Daoy (cell line): ENCODE data around the gene OR7A5. TPM values are rescaled to one million over a fixed set of nuclear protein-coding genes. Genes with fewer than 3 reads are reported as not detected.
"Not testable (repeated sequence)": the region's sequence is repeated elsewhere in the genome, so short reads cannot be mapped to it uniquely, and the experiment has no call there.

ENCODE experiments used
- DNase-seq: peaks from one replicate; pipeline ENCODE4 v3.0.0-alpha.2; 2015; ENCODE audit warnings: low read depth
- total RNA-seq: library from RNA; depleted of rRNA; stranded (reverse); fragments of >200 nt; shearing (Covaris generic); gene quantifications from 2 replicates; pipeline ENCODE4 v1.2.3, GENCODE V29; 2014; rRNA removed

Gene OR7A5
- total RNA-seq = not detected in 2 replicates

DNA sequence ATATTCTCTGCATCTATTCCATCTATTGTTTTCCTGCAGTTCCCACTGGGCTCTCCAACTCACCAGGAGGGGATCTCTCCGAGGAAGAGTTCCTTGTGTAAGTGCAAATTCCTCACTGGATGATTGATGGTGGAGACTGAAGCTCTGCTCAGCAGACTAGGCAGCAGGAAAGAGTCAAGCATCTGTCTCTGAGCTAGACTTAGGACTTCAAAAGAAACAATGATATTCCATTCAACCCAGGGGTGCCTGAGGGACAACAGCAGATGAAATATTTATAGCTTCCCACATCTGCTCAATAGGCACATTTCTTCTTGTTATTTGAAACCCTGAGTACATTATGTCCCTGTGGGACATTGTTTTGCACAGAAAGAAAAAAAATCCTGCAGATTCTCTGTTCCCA, at the start of gene OR7A5, which contains the start of gene OR7C1:
TSS of gene OR7A5 (minus strand) at position 175 of the 400 bp plus-strand sequence. CDS start 6,944 bp downstream, outside the sequence.
TSS of gene OR7C1 (minus strand) at position 175 of the 400 bp plus-strand sequence. CDS start 35,049 bp downstream, outside the sequence.
- DNase-seq = no peak

DNA sequence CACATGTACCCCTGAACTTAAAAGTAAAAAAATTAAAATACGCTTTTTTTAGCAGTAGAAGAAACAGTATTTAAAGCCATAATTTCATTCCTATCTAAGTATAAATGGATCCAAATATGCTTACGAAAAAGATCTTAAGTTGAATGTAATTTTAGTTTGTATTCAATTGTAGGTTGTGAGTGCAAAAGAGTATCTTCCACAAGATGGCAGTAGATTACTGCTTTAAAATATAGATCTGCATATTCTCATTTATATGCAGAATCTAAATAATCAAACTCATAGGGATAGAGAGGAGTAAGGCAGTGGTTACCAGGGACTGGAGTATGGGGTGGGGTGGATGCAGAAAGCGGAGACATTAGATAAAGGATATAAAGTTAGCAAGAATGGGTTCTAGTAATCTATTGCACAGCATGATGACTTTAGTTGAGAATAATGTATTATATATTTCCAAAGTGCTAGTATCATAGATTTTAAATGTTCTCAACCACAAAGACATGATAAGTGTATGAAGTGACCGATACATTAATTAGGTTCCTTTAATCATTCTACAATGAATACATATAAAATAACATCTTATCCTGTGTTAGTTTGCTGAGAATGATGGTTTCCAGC, 36.7 kb upstream of the OR7A5 start:
- DNase-seq = no peak

DNA sequence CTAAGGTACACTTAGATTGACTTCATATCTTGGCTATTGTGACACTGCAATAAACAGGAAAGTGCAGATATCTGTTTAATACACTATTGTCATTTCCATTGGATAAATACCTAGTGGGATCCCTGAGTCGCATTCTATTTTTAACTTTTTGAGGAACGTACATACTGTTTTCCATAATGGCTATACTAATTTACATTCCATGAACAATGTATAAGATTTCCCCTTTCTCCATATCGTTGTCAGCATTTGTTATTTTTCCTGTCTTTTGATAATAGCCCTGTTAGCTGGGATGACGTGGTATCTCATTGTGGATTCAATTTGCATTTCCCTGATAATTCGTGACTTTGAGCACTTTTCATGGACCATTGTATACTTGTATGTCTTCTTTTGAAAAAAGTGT, 33.5 kb upstream of the OR7A5 start:
- no peak for DNase-seq

DNA sequence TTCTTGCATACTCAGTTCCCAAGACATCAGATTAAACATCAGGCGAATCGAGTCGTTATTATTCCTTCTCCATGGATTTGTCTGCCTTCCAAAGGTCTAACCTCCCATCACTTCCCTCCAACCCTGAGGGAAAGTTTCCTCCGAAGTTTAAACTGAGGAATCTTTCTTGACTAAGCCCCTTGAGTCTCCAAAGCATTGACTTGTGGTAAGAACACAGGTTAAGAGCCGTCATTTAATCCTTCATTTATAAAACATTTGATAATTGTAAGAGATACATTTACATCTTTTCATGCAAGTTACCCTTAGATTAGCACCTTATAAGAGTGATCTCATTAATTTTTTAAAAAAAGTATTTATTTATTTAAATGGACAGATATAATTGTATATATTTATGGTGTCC, 13.8 kb upstream of the OR7A5 start, which contains the start of gene OR7A10:
TSS of gene OR7A10 (minus strand) at position 101 of the 400 bp plus-strand sequence. CDS start 7,045 bp downstream, outside the sequence.
- no peak for DNase-seq

DNA sequence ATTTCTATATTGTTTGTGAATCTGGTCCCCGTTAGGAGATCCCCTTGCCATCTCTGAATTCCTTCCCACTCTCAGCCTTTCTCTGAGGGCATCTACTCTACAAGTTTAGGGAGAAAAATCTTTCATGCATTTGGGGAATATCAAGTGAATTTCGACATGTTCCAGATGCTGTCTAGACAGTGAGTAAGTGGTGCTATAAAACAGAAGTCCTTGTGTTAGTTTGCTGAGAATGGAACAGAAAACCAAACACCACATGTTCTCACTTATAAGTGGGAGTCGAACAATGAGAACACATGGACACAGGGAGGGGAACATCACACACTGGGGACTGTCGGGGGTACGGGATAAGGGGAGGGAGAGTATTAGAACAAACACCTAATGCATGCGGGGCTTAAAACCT, 8.6 kb upstream of the OR7A5 start:
- no peak for DNase-seq

DNA sequence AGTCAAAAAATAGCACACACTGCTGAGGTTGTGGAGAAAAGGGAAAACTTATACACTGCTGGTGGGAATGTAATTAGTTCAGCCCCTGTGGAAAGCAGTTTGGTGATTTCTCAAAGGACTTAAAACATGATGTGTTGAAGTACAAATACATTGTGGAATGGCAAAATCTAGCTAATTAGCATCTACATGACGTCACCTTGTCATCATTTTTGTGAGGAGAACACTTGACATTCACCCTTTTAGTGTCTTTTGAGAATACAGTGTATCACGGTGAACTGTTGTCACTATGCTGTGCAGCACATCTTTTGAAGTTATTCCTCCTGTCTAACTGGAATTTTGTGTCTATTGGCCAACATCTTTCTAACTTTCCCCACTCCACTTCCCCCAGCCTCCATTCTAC, 8.2 kb upstream of the OR7A5 start:
- DNase-seq = no peak

DNA sequence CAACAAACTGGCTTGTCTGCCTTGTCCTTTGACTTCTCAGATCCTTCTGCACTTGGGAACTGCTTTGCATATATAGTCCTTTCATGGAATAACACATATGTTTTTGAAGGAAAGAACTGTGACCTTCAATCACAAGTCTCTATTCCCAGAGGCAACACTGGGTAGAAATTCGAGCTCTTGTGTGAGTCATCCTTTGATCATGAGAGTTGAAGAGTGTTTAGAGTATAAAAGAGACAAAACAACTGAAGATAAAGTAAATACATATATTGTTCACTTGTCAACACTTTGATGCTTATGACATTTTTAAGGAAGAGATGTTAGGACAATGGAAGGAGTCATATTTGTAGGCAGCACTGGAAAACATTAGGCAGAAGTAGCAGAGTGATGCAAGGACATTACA, 5.2 kb upstream of the OR7A5 start:
- no peak for DNase-seq

DNA sequence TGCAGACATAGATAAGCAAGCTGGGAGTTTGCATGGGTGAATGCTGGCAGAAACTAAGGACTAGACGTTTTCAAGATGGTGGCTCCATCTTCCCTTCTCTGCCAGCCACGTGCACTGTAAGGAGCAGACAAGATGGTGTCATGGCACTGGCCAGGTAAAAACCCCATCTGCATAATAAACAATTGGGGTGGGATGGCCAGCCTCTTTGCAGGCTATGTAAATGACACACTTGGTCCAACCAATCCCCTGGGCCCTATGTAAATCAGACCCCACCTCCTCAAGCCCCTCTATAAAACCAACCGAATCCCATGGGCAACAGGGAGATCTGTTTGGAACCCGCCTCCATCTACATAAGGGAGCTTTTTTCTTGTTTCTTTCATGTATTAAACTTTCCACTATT, 2.4 kb upstream of the OR7A5 start:
- DNase-seq = no peak

DNA sequence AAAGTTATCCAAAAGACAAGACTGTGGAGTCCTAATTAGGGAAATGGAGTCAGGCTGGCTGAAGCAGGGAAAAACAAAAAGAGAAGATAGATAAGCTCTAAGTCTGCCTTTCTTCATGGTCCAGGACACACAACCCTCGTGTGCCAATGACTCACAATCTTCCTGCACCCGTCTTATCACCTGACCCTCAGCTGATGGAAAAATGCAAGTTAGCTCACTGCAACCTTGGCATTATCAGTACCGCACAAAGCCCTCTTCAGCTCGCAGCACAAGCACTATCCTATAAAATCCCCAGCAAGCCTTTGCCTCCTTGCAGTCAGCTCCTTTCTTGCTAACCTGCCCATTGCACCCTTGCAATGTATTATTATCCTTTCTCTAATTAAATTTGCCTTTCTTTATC, 4.3 kb downstream of the OR7A5 start:
- DNase-seq = peak; percentile 22

DNA sequence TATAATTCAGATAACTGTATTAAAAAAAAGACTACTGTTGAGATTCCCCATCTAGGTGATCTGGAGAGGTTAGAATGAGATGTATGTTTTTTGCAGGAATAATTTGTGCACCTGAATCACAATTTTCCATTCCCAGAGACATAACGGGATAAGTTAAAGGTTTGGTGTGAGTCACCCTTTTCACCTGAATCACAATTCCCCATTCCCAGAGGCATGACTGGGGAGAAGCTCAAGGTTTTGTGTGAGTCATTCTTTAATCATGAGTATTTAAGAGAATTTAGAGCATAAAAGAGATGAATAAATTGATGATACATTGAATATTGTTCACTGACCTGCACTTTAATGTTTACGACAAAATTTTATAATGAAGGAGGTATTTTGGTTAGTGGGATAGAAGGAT, 9.0 kb downstream of the OR7A5 start:
- no peak for DNase-seq

DNA sequence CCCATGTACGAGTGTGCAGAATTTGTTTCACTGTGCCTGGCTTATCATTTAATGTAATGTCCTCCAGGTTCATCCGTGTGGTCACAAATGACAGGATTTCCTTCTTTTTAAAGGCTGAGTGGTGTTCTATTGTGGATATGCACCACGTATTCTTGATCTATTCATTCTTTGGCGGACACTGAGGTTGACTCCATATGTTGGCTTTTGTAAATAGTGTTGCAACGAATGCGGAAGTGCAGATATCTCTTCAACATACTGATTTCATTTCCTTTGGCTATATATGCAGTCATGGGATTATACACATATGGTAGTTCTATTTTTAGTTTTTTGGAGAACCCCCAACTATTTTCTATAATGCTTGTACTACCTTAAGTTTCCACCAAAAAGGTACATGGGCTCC, 13.0 kb downstream of the OR7A5 start:
- DNase-seq = no peak

DNA sequence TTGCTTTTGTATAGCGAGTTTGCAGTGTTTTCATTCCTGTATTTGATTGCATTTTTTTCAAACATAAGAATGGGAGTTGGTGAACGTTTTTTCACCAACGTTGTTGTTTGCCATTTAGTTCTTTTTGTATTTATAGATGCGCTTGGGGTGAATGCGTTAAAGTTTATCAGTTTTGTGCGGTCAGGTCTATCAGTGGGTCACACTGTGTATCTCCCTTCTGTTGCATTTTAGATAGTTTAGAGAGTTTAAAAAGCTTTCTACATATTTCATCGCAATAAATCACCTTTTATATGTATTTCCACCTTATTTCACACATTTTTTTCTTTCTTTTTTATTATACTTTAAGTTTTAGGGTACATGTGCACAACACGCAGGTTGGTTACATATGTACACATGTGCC, 16.4 kb downstream of the OR7A5 start:
- DNase-seq = no peak

DNA sequence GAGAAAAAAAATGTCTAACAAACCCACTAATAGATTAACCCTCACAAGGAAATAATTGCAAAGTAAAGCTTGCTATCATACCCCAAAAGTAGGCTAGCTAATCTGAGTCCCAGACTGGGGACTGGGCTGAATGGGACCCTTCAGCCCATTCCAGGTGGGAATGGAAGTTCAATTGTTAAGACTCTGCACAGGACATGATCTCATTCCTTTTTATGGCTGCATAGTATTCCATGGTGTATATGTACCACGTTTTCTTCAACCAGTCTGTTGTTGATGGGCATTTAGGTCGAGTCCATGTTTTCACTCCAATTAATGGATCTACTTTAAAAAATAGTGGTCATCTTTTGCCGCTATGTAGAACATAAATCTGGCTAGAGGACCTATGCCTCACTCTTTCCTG, 17.9 kb downstream of the OR7A5 start:
- DNase-seq = no peak

DNA sequence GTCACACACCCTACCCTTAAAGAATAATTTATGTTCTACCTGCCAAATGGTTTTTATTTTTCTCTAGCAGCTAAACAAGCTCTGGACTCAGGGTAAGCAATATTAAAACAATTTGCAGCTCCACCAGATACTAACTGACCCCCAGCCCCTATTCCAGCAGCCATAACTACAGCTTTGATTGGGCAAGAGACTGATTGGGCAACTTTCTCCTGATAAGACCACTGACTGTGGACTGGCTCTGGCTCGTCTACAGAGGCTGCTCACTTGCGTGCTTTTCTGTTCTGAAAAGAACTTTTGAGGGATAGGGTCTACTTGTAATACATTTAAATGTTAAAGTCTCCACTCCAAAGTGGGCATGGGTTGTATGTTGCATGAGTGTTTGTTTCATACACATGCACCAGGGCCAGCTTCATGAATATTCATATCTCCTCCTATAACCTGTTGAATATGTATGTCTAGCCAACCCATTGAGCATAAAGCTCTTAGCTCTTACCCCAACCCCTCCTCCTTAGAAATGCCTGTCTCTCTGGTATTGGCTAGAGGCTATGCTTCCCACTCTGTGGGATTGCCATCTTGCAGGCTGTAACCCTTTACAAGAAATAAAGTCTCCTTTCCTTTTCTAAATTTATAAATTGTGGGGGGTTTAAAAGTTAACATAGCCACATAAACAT, 19.9 kb downstream of the OR7A5 start:
- DNase-seq = no peak

DNA sequence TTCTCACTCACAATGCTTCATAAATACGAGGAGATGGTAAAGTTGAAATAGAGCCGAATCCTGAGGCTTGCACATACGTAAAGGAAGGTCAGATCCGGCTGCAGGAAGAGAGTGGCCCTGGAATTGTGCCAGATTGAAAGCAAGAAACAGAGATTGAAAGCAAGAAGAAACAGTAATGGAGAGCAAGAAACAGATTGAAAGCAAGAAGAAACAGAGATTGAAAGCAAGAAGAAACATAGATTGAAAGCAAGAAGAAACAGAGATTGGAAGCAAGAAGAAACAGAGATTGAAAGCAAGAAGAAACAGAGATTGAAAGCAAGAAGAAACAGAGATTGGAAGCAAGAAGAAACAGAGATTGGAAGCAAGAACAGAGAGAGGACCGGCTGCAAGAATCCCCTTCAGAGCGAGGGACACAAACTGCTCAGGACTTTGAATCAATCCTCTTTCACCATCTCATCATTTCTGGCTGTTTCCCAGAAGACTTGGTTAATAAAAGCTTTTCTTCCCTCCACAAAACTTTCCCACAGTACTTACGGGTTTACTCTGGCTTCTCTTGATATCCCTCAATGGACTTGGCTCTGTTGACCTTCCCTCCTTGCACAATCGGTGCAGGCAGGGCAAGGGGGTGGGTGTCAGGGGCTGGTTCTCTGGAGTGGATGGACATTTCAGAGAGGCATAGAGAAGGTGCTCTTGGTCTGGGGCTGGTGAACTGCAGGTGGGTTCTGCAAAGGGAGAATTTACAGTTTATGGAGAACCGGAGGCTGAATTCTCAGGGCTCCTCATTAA, 25.5 kb downstream of the OR7A5 start:
- peak; percentile 10 for DNase-seq

DNA sequence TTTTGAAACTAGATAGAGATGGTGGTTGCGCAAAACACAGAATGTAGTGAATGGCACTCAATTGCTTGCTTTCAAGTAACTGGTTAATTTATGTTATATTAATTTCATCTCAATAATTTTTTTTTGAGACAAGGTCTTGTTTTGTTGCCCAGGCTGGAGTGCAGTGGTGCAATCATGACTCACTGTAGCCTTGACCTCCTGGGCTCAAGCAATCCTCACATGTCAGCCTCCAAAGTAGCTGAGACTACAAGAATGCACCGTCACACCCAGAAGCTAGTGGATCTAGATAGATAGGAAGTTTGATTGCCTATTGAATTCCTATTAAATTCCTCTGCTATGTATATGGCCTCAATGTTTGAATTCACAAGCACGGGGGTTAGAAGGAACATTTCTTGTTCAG, 30.2 kb downstream of the OR7A5 start:
- no peak for DNase-seq

DNA sequence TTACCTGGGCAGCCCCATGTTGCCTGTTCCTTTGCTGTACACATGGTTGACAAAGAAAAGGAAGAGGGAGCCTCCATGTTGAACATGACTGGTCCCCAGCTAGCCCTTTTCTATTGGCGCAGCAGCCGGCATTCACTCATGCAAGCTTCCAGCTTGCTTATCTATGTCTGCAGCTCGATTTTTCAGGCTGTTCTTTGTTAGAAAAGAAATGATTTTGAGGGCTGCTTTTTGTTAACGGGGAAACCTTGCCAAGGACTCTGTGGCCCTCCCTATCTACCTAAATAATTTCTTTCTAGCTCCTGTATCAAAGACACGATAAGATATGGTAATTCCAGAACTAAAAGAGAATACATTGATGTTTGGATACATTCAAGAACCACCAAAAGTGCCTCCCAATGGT, 36.2 kb downstream of the OR7A5 start:
- DNase-seq = no peak

DNA sequence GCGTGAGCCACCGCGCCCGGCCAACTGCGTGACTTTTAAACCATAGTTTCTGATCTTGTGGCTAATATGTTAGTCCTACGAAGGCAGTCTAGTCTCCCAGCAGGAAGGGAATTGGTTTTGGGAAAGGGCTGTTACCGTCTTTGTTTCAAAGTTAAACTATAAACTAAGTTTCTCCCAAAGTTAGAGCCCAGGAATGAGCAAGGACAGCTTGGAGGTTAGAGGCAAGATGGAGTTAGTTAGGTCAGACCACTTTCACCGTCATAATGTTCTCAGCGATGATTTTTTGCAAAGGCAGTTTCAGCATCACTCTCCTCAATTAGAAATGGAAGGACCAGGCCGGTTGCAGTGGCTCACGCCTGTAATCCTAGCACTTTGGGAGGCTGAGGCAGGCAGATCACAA, 39.0 kb downstream of the OR7A5 start:
- DNase-seq = no peak

DNA sequence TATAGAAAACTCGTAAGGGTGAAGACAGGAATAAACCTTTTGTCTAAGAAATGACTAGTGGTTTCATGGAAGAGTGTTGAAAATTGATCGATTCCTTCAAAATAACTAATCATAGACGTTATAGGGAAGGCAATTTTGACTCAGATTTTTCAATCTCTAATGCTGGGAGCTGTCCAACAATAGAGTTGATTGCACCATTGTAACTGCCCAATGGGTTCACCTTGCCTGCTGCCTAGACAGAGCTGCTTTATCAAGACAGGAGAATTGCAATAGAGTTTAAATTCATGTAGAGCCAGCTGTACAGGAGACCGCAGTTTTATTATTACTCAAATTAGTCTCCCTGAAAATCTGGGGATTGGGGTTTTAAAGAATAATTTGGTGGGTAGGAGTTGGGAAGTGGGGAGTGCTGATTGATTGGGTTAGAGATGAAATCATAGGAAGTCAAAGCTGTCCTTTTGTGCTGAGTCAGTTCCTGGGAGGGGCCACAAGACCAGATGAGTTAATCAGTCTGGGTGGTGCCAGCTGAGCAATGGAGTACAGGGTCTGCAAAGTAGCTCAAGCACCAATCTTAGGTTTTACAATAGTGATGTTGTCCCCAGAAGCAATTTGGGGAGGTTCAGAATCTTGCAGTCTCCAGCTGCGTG, 39.8 kb downstream of the OR7A5 start:
- peak; percentile 60 for DNase-seq

DNA sequence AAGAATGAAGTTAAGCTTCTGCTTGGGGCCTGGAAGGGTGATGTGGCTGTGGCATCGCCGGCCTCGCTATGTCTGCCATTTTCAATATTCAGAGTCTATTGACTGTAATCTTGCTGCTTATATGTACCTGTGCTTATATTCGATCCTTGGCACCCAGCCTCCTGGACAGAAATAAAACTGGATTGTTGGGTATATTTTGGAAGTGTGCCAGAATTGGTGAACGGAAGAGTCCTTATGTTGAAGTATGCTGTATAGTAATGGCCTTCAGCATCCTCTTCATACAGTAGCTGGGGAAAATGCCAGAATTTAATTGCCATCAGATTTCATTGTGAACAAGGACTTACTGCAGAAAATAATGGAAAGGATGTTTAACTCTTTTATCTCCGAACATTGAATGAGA, 42.7 kb downstream of the OR7A5 start:
- not testable (repeated sequence) for DNase-seq

DNA sequence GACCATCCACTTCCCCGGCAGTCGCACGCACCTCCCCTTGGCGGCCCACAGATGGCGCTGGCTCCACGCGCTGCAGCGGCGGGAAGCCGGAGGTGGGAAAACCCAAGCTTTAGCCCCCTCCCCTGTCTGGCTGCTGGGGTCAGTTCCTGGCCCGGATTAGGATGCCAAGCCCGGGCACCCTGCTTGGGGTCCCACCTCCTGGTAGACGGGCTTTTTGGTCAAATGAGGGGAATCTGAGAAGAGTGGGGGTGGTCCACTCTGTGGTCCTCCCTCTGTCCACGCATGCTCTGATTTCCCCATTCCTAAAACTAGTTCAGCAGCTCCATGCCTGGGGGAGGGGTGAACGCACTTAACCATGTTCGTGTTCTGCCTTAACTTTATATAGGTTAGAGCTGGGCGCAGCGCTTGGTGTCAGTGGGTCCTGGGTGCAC, 48.5 kb downstream of the OR7A5 start:
- peak; percentile 62 for DNase-seq
